ENCODE measurements around the gene MRGPRD.
A peak's percentile ranks its signal among the peaks of the same experiment; 100 is the strongest.

MRGPRD gene

GRCh38 chr11:68980776-68981065 is at the start of gene MRGPRD:
Gene MRGPRD (minus strand): TSS chr11:68980986. CDS start chr11:68980986, 0 bp downstream.
- DNase-seq = no peak

DNA sequence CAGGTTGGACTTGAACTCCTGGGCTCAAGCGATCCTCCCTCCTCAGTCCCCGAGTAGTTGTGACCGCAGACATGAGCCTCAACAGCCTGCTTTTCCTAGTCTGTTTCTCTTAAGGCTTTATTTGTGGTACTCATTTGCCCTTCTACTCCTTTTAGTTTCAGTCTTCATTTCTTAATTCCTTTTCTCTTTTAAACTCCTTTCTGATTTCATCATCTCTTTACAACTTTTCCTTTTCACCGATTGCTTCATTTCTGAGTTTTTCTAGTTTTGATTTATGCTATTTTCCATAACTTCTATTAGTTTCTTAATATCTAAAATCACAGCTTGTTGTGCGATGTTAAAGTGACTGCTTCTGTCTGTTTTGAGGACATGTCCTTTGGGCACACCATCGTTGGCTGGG is 49.5 kb upstream of the MRGPRD start:
- no peak for DNase-seq

DNA sequence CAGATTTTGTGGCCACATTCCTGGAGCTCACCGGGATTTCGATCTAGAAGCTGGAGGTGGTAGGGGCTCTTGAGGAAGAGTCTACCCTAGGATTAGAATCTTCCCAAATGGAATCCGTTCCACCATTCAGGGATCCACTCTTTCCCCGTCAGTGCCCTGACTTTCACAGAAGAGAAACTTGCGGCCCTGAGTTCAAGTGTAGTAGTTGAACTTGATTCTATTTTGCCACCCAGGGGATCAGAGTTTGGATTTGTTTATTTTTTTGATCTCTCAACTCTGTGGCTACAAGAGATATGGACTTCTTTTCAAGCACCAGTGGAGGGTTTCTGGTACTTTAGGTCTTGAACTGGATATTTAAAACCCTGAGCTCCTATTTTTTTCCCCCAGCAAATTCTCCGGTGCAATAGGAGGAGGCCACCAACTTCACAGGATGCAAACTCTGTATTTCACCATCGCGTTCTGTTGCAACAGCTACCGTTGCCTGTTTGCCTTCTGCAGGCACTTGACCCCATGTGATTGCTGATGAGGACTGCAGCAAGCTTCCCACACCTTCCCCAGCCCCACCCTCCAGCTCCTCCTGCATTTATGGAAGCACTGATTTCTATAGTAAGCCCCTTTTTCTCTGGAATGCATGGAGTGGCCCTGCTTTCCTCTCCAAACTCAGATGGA is 47.1 kb upstream of the MRGPRD start:
- DNase-seq = peak in 1 of 2 donors; percentile 26

DNA sequence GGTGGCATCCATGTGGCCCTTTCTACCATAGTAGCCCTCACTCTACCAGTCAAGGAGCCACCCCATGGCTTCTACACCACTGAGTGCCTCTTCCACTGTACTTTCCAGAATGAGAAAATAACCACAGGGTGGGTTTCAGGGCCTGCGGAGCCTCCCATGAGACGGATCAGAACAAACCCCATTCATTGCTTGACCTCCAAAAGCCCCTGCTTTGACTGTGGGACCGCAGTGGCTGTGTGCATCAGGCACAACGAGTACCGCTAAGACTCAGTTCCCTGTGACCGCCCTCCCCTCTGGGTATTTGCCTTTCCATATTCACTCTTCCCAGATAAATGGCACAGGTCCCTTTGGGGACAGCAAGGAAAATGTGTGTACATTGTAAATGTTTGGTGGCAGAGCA is 43.7 kb upstream of the MRGPRD start:
- no peak for DNase-seq

DNA sequence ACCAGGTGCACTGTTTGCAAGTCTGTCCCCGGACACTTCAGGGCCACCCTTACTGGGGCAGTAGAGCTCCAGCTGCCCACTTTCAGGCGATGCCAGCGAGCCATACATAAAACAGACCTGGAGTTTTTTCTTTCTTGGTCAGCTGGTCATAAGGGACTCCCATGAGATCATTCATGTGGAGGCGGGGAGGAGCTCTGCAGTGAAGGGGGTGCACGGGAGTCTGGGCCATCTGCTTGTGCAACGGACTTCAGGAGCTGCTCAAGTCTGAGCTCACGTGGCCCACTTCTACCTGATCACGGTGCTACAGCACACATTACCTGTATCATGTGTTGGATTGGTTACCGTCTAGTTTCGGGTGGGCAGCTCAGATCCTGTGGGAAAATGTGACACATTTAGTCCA is 41.5 kb upstream of the MRGPRD start:
- no peak for DNase-seq

- no peak for DNase-seq
Observed at GRCh38 chr11:69018924-69019323, 38.1 kb upstream of the MRGPRD start.

GRCh38 chr11:69017951-69018350 is 37.2 kb upstream of the MRGPRD start:
- no peak for DNase-seq

DNA sequence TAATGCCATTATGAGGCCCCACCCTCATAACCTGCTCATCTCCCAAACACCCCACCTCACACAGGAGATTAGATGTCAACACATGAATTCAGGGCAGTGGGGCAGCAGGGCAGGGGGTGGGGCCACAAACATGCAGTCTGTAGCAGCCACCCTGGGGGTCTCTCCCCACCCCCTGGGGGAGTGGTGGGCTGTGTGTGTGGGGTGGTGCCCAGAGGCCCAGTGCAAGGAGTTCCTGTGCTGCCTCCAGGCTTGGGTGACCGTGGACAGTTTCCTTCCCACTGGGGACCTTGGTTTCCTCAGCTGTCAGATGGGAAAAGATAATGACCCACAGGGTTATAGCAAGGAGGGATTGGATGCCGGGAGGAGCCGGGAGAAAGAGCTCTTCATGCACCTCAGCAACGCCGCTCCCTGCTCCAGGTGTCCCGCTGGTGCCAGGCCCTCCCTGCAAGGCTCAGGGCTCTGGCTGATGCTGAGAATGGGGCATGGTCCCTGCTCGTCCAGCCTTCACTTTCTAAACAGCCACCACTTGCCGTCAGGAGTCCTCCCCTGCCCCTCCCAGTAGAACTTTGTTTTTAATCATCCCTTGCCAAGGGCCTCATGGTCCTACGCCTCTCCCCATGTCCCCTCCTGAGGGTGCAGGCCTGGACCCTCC is 34.2 kb upstream of the MRGPRD start:
- no peak for DNase-seq

- DNase-seq = no peak
Observed at GRCh38 chr11:69014084-69014851, 33.5 kb upstream of the MRGPRD start.

GRCh38 chr11:69013009-69013951 is 32.5 kb upstream of the MRGPRD start, which contains the start of gene MRGPRF:
Gene MRGPRF (minus strand): TSS chr11:69013246. CDS start chr11:69009901, 3,345 bp downstream.
- DNase-seq = peak in 1 of 2 donors; percentile 1

DNA sequence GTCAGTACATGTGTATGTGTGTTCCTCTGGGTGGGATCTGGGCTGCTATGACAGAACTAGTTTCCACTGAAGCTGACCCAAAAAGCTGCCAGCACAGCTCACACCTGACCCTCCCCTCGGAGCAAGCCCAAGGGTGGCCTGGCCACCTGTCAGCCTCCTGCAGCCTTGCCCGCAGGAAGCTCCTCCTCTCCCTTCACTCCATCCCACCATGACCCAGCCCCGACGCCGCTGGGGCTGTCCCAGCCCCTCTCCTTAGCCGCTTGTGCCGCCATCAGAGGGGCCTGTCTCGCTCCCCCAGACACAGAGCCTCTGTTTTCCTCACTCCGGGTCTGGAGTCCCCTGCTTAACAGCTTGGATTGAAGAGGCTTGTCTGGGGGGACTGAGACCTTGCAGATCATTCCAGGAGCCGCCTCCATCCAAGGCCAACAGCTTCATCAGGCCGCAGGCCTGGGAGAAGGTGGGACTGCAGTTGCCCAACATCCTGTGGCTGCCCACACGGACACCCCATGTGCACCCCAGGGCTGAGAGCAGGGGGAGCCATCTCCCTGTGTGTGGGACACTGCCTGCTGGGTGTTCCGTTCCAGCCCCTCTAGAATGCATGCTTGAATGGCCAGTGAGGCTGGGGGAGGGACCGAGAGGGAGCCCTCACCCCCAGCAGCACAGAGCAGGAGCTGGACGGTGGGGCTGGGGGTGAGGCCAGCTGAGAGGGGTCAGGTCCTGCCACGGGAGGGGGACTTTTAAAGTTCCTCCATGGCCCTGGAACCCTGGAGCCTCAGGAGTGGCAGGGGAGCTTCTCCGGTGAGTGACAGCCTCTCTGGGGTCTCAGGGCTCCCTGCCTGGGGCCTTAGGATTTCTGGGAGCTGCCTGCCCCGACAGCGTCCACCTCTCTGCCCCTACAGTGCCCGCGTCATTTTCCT is 31.6 kb upstream of the MRGPRD start:
- DNase-seq = no peak

- DNase-seq = no peak
Observed at GRCh38 chr11:69011624-69012091, 30.9 kb upstream of the MRGPRD start.

DNA sequence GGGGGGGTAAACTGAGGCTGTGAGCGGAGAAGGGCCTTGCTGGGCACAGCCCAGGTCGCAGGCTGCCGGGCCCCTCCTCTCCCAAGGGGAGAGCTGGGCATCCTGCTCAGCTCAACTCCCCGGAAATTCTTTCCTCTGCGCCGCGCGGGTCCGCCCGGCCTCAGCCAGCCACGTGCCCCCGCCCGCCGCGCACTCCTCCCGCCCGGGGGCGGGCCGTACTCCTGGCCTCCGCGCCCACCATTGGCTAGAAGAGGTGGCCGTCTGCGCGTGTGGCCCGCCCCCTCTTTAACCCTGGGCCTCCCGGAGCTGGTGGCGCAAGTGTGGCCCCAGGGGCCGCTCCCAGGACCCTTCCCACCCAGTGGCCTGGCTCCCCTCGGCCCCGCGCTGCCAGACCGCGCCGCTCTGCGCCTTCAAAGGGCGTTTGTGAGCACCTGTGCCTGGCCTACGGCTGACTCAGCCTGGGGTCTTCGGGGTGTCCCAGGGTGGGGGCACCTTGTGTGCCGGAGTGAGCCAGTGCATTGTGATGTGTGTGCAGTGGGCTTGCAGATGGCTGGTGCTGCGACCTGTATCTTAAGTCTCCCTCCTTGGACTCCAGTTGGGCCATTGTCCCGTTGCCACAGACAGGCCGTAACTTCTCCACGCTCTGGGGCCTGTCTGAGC is 30.3 kb upstream of the MRGPRD start:
- peak in 1 of 2 donors; percentile 9 for DNase-seq

- no peak for DNase-seq
Observed at GRCh38 chr11:69010361-69010891, 29.6 kb upstream of the MRGPRD start.

GRCh38 chr11:69009441-69010211 is 28.8 kb upstream of the MRGPRD start:
- DNase-seq = no peak

DNA sequence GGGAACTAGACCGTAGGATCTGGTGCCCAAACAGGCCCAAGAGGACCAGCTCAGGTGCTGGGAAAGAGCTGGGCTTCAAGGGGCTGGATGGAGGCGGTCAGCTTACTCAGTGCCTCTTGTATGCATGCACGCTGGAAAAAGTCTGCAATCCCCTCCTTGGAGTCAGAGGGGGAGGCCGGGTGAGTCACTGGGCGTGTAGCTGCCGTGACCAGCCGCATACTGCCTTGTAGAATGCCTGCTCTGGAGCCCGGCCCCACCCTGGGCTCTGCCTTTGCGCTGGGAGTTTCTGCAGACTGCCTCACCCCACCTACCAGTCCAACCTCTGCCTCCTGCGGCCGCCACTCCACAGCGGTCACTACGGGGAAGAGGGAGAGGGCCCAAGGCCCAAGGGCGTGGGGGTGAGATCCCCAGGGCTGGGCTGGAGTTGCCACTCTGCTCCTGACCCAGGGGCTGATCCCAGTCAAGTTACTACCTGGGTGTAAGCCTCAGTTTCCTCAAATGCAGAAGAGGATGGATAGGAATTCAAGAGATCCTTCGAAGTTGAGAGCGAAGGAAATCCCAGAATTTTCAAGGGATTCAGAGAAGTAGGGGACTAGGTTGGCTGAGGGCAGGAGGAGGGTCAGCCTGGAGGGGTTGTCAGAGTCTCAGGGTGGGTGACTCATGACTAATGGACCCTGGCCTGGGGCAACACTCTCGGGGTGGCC is 28.1 kb upstream of the MRGPRD start:
- no peak for DNase-seq

DNA sequence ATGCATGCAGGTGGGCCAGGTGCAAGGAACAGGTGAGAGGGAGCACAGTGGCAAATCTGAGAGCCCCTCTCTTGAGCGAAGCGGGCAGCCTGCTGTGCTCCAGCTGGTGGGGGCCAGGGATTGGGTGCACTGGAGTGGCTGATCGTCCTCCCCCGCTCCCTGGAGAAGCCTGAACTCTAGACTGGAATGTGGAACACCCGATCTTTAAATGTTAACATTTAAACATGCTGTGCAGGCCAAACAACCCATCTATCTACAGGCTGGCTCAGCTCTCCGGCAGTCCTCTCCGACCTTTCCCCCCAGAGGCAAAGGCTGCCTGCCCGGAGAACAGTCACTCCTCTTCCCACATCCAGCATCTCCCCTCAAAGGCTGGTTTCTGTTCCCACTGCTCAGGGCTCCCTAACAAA is 27.2 kb upstream of the MRGPRD start:
- no peak for DNase-seq

DNA sequence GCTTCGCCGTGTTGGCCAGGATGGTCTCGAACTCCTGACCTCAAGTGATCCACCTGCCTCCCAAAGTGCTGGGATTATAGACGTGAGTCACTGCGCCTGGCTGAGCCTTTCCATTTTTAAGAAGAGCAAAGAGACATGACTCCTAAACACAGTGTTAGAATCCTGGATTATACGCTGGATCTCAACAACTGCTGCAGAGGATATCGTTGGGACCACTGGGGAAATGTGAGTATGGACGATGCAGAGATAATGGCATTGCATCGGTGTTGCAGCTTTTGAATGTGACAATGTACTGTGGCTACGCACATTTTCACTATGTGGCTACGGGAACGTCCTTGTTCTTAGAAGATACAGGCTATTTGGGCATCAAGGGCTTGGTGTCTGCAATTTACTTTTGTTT is 26.0 kb upstream of the MRGPRD start:
- DNase-seq = no peak

GRCh38 chr11:69005631-69006368 is 25.0 kb upstream of the MRGPRD start:
- DNase-seq = no peak

Data from CD4-positive, alpha-beta T cell treated with Interleukin-4 for 1 hour (primary cell).